Spleen (tissue), 11 donors: ENCODE results near the gene TMEM108. TPM values are rescaled to one million over a fixed set of nuclear protein-coding genes. Genes with fewer than 3 reads are reported as not detected.
A peak's percentile ranks its signal among the peaks of the same experiment; 100 is the strongest.

ENCODE experiments used
- DNase-seq: peaks from one replicate; pipeline ENCODE4 v3.0.0-alpha.2; 2020
- H3K27ac ChIP-seq, 8 donors: fragments of 200-600 bp; sonication (generic) in 7 of 8; 1 replicate in 4 of 8; 2 replicates in 4 of 8; pipeline versions ENCODE4 v1.5.0 to v1.8.0; 2016 to 2021; ENCODE audit warnings: inconsistent platforms in 4 of 8, mild to moderate bottlenecking in 4 of 8, moderate library complexity in 1 of 8
- H3K27me3 ChIP-seq, 7 donors: fragments of 200-600 bp; sonication (generic) in 6 of 7; replicated peaks in 1 of 7; 1 replicate in 4 of 7; 2 replicates in 3 of 7; pipeline versions ENCODE4 v1.5.0 to v1.8.0; 2016 to 2021; ENCODE audit warnings: inconsistent platforms in 3 of 7, mild to moderate bottlenecking in 1 of 7
- H3K36me3 ChIP-seq, 6 donors: fragments of 200-600 bp; sonication (generic) in 5 of 6; 1 replicate in 4 of 6; 2 replicates in 2 of 6; pipeline versions ENCODE4 v1.5.0 to v1.8.0; 2016 to 2021; ENCODE audit warnings: inconsistent platforms in 2 of 6
- H3K4me1 ChIP-seq, 6 donors: fragments of 200-600 bp; sonication (generic) in 5 of 6; 1 replicate in 3 of 6; 2 replicates in 3 of 6; pipeline versions ENCODE4 v1.5.0 to v1.8.0; 2016 to 2021; ENCODE audit warnings: inconsistent platforms in 3 of 6
- H3K4me3 ChIP-seq, 8 donors: fragments of 200-600 bp; sonication (generic) in 7 of 8; 1 replicate in 4 of 8; 2 replicates in 4 of 8; pipeline versions ENCODE4 v1.5.0 to v1.8.0; 2016 to 2021; ENCODE audit warnings: inconsistent platforms in 4 of 8, mild to moderate bottlenecking in 4 of 8, moderate library complexity in 2 of 8
- H3K9me3 ChIP-seq, 8 donors: fragments of 200-600 bp; sonication (generic) in 7 of 8; 1 replicate in 4 of 8; 2 replicates in 4 of 8; pipeline versions ENCODE4 v1.5.0 to v1.8.0; 2016 to 2021; ENCODE audit warnings: inconsistent platforms in 4 of 8
- CTCF ChIP-seq, 11 experiments: fragments of 200-600 bp in 7 of 11; fragments of 450-650 bp in 4 of 11; sonication (generic) in 4 of 11; IDR thresholded peaks in 8 of 11; conservative IDR thresholded peaks in 3 of 11; 1 replicate in 7 of 11; 2 replicates in 4 of 11; pipeline versions ENCODE4 v1.4.0 to v1.8.0; 2016 to 2021; ENCODE audit warnings: antibody characterized with exemption in 11 of 11, inconsistent platforms in 4 of 11, mild to moderate bottlenecking in 1 of 11
- POLR2A ChIP-seq, 3 donors: fragments of 450-650 bp; IDR thresholded peaks; one replicate each; pipeline ENCODE4 v1.5.1; 2017; ENCODE audit warnings: antibody characterized with exemption in 3 of 3, mild to moderate bottlenecking in 1 of 3
- POLR2AphosphoS5 ChIP-seq, 3 donors: sonication (generic); formaldehyde crosslinking; IDR thresholded peaks; one replicate each; pipeline ENCODE4 v1.5.1; 2017; ENCODE audit warnings: antibody characterized with exemption in 3 of 3
- WGBS, 5 donors: extraction: QIAGEN DNeasy Blood & Tissue Kit in 3 of 5; methylation state at CpG; one replicate each; pipeline versions ENCODE4 v1.1.5 to v1.1.7; 2013 to 2018; 5-methylcytosine and 5-hydroxymethylcytosine counted together
- intact Hi-C: fragments of 100-400 bp; cut with DNase I; formaldehyde crosslinking; loops from one replicate; pipeline ENCODE4 v1.15.0; 2023; ENCODE audit warnings: low total_unique reads
- polyA plus RNA-seq, 3 donors: library from polyadenylated mRNA; stranded (reverse); fragments of 200-250 nt; gene quantifications; one replicate each; pipeline ENCODE4 v1.2.1, GENCODE V29; 2013
- total RNA-seq, 7 donors: library from RNA; depleted of rRNA in 3 of 7; stranded (reverse); fragments of >200 nt in 3 of 7; fragmentation: NEBNext Ultra II Directional in 4 of 7; extraction: Animal tissue kit (Norgen Biotek cat#: 25700) in 4 of 7; gene quantifications; one replicate each; pipeline versions ENCODE4 v1.1.0 to v1.2.1, GENCODE V29; 2016 to 2021
- donor health status: healthy with polysubstance abuse.
- donor health status: DM: no; HTN: no; CAD: no; lungs with moderate emphysema.
- donor health status: DM: no; HTN: no; CAD: no.
- donor health status: Bipolar disorder and iron deficiency.
- donor health status: healthy.
- donor health status: DM: no; HTN: no; CAD: no.
- donor health status: DM: yes; HTN: yes; CAD: no.

The TMEM108 gene
- total and polyA plus RNA-seq, 10 donors, result 0.20 to 4.0 (median 1.1) TPM

- H3K4me3 ChIP-seq, result no peak within 1 kb of the TSS
- intact Hi-C loops, result no loop called here
- no peaks in the 10 kb centered on the region for H3K36me3 ChIP-seq
- H3K9me3 ChIP-seq, result no peaks in the 10 kb centered on the region
- no peaks in the 10 kb centered on the region for H3K27me3 ChIP-seq
- peak; percentile 62 for DNase-seq
- no peaks in the 10 kb centered on the region for H3K4me1 ChIP-seq
- 92 to 97% (median 97%) methylated on average over 12 to 15 of the region's 15 CpGs for WGBS, 5 donors
- TF ChIP-seq POLR2A (IDR thresholded peaks at IDR 0.05) (no peak), CTCF (IDR thresholded peaks at IDR 0.05 in 8 of 11, conservative IDR thresholded peaks at IDR 0.05 in 3 of 11) (no peak), POLR2AphosphoS5 (IDR thresholded peaks at IDR 0.05) (no peak)
- no peak within 1 kb of the TSS for H3K27ac ChIP-seq
Measured at GRCh38 chr3:133400006-133400515, 361.9 kb downstream of the TMEM108 start, which contains the start of gene BFSP2. TSS of gene BFSP2 (plus strand) at chr3:133400056. CDS start at chr3:133400084, 28 bp downstream.

GRCh38 chr3:133401374-133402135, 363.4 kb downstream of the TMEM108 start:
- H3K27me3 ChIP-seq, result no peaks in the 10 kb centered on the region
- no peaks in the 10 kb centered on the region for H3K36me3 ChIP-seq
- TF ChIP-seq CTCF (IDR thresholded peaks at IDR 0.05 in 8 of 11, conservative IDR thresholded peaks at IDR 0.05 in 3 of 11), result no peak
- TF ChIP-seq POLR2AphosphoS5 (IDR thresholded peaks at IDR 0.05), result no peak
- TF ChIP-seq POLR2A (IDR thresholded peaks at IDR 0.05), result no peak
- H3K9me3 ChIP-seq, result no peaks in the 10 kb centered on the region
- no peaks in the 10 kb centered on the region for H3K4me1 ChIP-seq
- WGBS, 5 donors, result 69 to 92% (median 85%) methylated on average over 2 of the region's 2 CpGs
- peak; percentile 39 for DNase-seq
- intact Hi-C loops, result no loop called here
- no peak overlapping the region for H3K4me3 ChIP-seq
- H3K27ac ChIP-seq, result no peak overlapping the region

- DNase-seq, result no peak
- peaks cover 0 to 8% (median 0%) of the 10 kb centered on the region in 7 donors for H3K27me3 ChIP-seq
- H3K4me1 ChIP-seq, result no peaks in the 10 kb centered on the region
- 81 to 88% (median 83%) methylated on average over 3 of the region's 3 CpGs for WGBS, 5 donors
- intact Hi-C loops, result no loop called here
- no peaks in the 10 kb centered on the region for H3K36me3 ChIP-seq
- no peak overlapping the region for H3K4me3 ChIP-seq
- TF ChIP-seq CTCF (IDR thresholded peaks at IDR 0.05 in 8 of 11, conservative IDR thresholded peaks at IDR 0.05 in 3 of 11), result no peak
- no peak for TF ChIP-seq POLR2AphosphoS5 (IDR thresholded peaks at IDR 0.05)
- no peak overlapping the region for H3K27ac ChIP-seq
- H3K9me3 ChIP-seq, result no peaks in the 10 kb centered on the region
Measured at GRCh38 chr3:133404920-133405319, 366.7 kb downstream of the TMEM108 start.

- H3K4me1 ChIP-seq, result peaks cover 0 to 6% (median 0%) of the 10 kb centered on the region in 6 donors
- H3K9me3 ChIP-seq, result no peaks in the 10 kb centered on the region
- no peak for DNase-seq
- H3K27ac ChIP-seq, result no peak overlapping the region
- no peak overlapping the region for H3K4me3 ChIP-seq
- no peaks in the 10 kb centered on the region for H3K36me3 ChIP-seq
- peaks cover 0 to 16% (median 0%) of the 10 kb centered on the region in 7 donors for H3K27me3 ChIP-seq
- no peak for TF ChIP-seq CTCF (IDR thresholded peaks at IDR 0.05 in 8 of 11, conservative IDR thresholded peaks at IDR 0.05 in 3 of 11)
- no peak for TF ChIP-seq POLR2AphosphoS5 (IDR thresholded peaks at IDR 0.05)
- intact Hi-C loops, result no loop called here
- 85 to 95% (median 89%) methylated on average over 2 of the region's 2 CpGs for WGBS, 5 donors
Measured at GRCh38 chr3:133408366-133408765, 370.2 kb downstream of the TMEM108 start.
